ENCODE measurements around the gene ZDHHC14.

- TF ChIP-seq EZH2 (IDR thresholded peaks at IDR 0.05; ENCODE audit: borderline replicate concordance, low read length), result no peak
- no peak for TF ChIP-seq CTCF (conservative IDR thresholded peaks at IDR 0.05 in 1 of 2, IDR thresholded peaks at IDR 0.05 in 1 of 2; ENCODE audit: extremely low read depth in 1 of 2, insufficient read depth in 1 of 2, low read depth in 1 of 2, low read length in 2 of 2)
Observed at GRCh38 chr6:157649311-157650260, 268.6 kb downstream of the ZDHHC14 start.
